HT1080 (cell line): Measurements from ENCODE around the gene SRRM3. TPM values are rescaled to one million over a fixed set of nuclear protein-coding genes. Genes with fewer than 3 reads are reported as not detected.
"Not testable (repeated sequence)": the region's sequence is repeated elsewhere in the genome, so short reads cannot be mapped to it uniquely, and the experiment has no call there.

ENCODE experiments used
- DNase-seq: peaks from one replicate; pipeline ENCODE4 v3.0.0-alpha.2; 2015; ENCODE audit warnings: low read depth
- total RNA-seq: library from RNA; depleted of rRNA; stranded (reverse); fragments of >200 nt; shearing (Covaris generic); gene quantifications from 2 replicates; pipeline ENCODE4 v1.2.3, GENCODE V29; 2014

SRRM3 gene
- total RNA-seq, 1 experiment from 2014 or later, result 1.4 TPM

- DNase-seq, result no peak
These were observed 14.4 kb upstream of the SRRM3 start for GRCh38 chr7:76187272-76187671.

DNA sequence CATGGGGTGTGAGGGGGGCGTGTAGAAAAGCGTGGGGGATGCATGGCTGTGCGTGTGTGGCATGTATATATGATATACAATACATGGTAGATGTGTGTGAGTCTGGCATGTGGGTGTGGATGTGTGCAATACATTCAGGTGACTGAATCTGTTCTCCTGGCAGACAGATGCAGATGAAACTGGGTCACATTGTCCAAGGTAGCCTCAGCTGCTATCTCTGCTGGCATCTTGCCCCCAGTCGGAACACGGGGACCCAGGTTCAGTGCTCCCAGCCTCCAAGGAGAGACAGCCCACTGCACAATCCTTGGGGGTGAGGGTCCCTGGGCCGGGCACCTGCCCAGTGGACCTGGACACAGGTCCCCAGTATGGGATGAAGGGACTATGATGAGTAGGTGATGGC lies 12.4 kb upstream of the SRRM3 start:
- no peak for DNase-seq

- DNase-seq, result peak; percentile 72
These were observed 9.9 kb upstream of the SRRM3 start for GRCh38 chr7:76191783-76192240.

DNA sequence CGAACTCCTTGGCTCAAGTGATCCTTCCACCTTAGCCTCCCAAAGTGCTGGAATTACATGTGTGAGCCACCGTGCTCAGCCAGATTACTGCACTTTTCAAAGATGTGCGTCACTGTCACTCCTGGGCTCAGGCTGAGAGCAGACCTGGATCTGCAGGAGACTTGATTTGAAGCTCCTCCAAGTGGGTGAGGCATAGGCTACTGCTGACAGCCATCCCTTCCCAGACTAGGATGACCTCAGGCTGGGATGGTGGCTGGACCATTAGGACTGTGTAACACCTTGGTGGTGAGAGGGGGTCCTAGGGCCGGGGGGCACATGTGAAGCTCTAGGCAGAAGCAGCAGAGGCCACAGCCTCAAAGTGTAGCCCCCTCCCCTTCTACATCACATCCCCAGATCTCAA lies 8.2 kb upstream of the SRRM3 start:
- no peak for DNase-seq

GRCh38 chr7:76193883-76194282 lies 7.8 kb upstream of the SRRM3 start:
- DNase-seq, result no peak

DNA sequence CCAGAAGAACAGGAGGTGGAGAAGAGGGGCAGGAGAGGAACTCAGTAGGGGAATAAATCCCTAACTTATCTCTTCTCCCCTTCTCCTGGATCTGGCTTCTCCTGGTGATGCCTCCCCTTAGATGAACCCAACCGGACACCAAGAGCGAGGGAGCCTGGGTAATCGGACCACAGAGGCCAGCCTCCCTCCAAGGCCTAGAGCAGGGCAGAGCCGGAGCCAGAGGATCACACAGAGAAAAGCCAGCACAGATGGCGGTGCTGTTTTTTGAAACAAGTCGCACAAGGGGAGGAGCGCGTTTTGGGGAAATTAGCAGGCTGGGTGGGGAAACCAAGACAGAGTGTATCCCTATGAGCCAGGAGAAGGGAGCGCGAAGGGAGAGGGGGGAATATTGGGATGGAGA lies 4.9 kb upstream of the SRRM3 start:
- no peak for DNase-seq

GRCh38 chr7:76198202-76198601 lies 3.5 kb upstream of the SRRM3 start:
- no peak for DNase-seq

DNA sequence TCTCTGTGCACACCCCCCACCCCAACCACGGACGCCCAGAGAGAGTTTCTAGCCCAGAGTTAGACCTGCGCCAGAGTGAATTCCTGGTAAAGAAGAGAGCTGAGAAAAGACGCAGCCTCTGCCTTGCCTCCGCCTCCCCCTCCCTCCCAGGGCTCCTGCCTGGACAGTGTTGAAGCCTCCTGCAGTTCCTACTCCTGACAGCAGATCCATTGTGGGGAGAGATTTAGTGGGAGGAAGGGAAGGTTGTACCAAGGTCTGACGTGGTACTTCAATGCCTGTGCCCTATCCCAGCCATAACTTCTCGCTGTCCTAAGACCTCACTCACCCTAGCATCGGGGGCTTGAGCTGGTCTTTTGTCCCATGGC lies 952 bp downstream of the SRRM3 start:
- DNase-seq, result no peak

- DNase-seq, result no peak
These were observed 2.5 kb downstream of the SRRM3 start for GRCh38 chr7:76204147-76204546.

DNA sequence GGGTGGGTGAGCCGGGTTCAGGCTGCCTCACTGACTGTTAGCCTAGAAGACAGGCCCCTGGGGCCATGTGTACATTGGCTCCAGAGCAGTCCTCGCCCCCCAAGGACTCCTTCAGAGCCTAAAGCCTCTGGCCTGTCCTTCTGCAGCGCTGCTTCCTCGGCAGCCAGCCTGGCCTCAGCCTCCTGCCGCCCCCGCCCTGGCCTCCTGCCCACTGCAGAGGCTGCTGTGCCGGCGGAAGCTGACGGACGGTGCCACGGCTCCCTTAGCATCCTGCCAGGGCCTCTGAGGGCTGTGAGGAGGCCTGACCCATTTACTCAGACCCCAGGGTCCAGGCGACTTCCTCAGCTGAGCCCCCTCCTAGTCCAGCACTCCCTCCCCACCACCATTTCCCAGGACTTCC lies 4.9 kb downstream of the SRRM3 start:
- no peak for DNase-seq

DNA sequence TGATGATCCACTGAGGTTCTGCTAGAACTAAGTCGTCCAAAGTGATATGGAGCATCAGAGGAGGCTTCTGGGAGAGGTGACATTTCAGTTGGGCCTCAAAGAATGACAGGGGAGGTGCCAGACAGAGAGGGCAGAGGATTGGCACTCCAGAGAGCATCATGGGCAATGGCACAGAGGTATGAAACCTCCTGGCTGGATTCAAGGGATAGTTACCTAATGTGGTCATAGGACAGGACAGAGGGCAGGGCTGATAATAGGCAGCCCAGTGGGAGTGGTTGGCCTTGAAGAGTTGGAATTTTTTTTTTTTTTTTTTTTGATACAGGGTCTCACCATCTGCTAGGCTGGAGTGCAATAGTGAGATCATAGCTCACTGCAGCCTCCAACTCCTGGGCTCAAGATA lies 7.6 kb downstream of the SRRM3 start:
- no peak for DNase-seq

DNA sequence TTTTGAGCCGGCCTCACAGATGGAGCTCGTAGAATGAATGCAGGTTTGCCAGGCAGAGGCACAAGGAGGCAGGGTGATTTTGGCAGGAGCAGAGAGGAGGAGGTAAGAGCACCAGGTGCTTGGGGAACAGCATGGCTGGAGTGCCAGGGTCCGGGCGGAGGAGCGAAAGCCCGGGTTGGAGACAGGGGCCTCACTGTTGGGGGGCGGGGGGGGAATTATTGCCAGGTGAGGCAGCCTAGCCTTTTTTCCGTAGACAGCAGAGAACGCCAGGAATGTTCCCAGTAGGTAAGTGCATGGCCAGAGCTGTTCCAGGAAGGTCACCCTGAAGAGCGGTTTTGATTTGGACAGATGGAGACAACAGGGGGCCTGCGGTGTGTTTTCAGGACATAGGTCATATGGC lies 9.5 kb downstream of the SRRM3 start:
- no peak for DNase-seq

DNA sequence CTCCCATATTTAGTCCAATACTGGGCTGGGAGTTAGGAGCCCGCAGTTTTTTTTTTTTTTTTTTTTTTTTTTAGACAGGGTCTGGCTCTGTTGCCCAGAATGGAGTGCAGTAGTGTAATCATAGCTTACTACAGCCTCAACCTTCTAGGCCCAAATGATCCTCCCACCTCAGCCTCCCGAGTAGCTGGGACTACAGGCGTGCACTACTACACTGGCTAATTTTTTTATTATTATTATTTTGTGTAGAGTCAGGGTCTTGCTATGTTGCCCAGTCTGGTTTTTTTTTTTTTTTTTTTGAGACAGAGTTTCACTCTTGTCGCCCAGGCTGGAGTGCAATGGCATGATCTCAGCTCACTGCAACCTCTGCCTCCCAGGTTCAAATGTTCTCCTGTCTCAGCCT lies 13.7 kb downstream of the SRRM3 start:
- not testable (repeated sequence) for DNase-seq

GRCh38 chr7:76216381-76217082 lies 14.8 kb downstream of the SRRM3 start:
- DNase-seq, result no peak

- no peak for DNase-seq
These were observed 16.4 kb downstream of the SRRM3 start for GRCh38 chr7:76217942-76218566.

DNA sequence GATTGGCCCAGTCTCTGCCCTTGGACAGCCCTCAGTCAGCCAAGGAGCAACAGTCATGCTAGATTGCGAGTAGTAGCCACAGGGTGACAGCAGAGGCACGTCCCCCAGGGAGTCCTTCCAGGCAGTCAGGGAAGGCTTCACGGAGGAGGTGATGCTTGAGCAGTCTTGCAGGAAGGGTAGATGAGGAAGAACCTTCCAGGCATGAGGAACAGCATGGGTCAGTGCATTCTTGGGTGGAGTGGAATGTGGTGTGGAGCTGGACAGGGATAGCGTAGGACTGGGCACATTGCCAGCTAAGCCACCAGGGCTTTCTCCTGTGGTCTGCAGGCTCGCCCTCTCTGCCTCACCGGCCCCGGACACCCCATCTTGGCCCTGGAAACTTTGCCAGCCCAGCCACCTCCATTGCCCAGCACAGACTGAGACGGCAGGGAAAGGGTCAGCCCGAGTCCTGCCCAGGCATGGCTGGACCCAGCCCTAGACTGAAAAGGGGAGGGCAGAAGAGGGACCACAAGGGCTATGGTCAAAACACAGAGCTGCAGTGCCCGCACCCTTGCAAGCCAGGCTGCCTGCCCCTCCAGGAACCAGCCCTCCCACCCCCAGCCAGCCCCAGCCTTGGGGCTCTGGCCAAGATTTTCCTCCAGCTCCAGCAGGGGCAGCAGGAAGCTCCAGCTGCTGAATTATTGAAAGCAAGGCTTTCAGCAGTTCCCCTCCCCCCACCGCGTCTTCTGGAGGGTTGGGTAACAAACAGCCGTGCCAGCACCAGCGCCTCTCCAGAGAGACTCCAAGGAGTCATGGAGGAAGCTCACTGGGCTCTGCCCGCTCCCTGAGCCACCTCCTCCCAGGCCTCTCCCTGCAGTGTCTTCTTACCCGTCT lies 18.7 kb downstream of the SRRM3 start:
- peak; percentile 47 for DNase-seq

DNA sequence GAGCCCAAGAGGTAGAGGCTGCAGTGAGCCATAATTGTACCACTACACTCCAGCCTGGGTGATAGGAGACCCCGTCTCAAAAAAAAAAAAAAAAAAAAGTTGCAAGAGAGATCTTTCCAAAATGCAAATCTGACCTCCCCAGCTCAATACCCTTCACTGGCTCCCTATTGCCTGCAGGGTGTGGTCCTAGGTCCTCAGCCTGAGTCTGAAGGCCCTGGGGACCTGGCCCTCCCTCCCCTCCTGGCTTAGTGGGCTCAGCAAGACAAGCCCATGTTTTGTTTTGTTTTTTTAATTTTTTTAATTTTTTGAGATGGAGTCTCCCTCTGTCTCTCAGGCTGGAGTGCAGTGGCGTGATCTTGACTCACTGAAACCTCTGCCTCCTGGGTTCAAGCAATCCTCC lies 20.6 kb downstream of the SRRM3 start:
- no peak for DNase-seq

- no peak for DNase-seq
These were observed 21.1 kb downstream of the SRRM3 start for GRCh38 chr7:76222839-76223238.

DNA sequence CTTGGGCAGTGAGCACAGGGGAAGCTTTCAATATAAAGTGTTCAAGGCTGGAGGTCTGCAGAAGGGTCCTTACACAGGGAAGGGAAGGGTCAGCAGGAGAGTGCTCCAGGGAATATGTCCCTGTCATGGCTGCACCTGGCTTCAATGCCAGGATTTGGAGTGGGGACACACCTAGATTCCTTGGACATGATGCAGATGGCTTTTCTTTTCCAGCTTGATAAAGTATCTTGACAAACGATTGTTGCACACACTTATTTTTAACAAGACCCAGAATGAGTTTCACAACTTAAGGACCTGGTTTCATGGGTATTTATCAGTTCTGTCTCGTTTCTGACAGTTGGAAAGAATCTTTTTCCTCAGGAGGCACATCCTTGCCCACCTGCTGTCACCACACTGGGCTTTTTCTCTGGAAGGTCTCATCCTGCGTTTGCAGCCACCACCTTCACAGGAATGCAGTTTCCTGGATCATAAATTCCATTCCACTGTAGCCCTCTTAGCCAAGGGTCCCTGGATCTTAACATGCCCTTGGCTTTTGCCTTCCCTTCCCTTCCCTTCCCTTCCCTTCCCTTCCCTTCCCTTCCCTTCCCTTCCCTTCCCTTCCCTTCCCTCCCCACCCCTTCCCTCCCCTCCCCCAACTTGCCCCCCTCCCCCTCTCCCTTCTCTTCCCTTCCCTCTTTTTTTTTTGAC lies 21.7 kb downstream of the SRRM3 start:
- DNase-seq, result no peak

- DNase-seq, result no peak
These were observed 23.0 kb downstream of the SRRM3 start for GRCh38 chr7:76224695-76225094.

- DNase-seq, result no peak
These were observed 23.7 kb downstream of the SRRM3 start for GRCh38 chr7:76225379-76225778.

- no peak for DNase-seq
These were observed 24.3 kb downstream of the SRRM3 start for GRCh38 chr7:76225951-76226350.
